HG03442 (cell line): ENCODE measurements around the gene FHAD1.
"Not testable (repeated sequence)": the region's sequence is repeated elsewhere in the genome, so short reads cannot be mapped to it uniquely, and the experiment has no call there.

ENCODE experiments used
- ATAC-seq: cut with Tn5 transposase; IDR thresholded peaks from one replicate; pipeline ENCODE4 v1.9.1; 2021; ENCODE audit warnings: mild to moderate bottlenecking, moderate library complexity; ENCODE audit not compliant: unreplicated experiment

The FHAD1 gene

DNA sequence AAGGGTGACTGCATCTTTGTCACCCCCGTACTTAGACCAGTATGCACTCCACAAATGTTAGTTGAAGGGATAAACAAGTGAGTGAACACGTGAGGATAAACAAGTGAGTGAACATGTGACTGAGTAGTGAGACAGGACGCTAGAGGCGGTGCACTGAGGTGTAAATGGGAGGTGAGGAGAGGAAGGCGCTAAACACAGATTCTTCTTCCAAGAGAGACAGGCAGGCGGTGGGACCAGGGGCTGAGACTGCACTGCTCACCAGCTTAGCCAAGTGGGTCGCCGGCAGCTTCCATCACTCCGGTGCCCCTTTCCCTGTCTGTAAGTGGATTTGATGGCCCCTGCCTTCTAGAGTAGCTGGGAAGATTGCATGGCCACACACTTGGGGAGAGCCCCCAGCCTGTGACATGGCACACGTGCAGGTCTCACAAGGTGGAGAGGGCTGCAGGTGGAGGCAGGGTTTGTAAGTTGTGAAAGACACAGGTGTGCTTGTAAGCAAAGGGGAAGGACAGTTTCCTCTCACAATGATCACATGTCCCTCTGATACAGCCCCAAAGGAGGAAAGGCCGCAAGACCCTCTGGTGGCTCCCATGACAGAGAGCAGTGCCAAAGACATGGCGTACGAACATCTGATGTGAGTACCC lies 115.2 kb downstream of the FHAD1 start:
- no peak for ATAC-seq

DNA sequence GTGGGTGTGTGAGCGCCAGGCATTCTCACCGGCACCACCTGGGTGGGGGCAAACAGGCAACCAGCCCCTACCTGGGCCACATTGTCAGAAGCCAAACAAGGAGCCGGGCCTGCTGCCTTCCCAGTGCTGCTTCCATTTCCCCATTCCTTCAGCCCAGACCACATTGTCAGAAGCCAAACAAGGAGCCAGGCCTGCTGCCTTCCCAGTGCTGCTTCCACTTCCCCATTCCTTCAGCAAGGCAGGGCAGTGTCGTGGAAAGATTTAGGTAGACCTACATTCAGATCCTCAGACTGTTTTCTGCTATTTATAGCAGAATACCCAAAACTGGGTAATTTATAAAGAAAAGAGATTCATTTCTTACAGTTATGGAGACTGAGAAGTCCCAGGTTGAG lies 115.7 kb downstream of the FHAD1 start:
- ATAC-seq, result no peak

DNA sequence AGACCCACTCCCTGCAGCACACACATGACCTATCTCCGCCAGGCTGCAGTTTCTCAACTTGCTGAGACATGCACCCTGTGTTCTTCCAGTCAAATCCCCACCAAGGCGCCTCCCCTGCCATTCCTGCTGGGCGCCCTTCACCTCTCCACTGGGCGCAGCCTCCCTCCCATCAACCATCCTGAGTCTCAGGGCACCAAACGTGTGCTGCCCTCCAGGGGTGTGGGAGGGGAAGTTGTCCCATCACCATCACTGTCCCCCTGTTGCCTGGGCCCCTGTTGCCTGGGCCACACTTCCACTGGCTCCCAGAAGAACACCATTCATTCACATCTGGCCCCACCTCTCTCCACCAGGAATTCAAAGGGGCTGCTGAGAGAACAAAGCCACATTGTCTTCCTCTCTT lies 117.7 kb downstream of the FHAD1 start:
- ATAC-seq, result no peak

DNA sequence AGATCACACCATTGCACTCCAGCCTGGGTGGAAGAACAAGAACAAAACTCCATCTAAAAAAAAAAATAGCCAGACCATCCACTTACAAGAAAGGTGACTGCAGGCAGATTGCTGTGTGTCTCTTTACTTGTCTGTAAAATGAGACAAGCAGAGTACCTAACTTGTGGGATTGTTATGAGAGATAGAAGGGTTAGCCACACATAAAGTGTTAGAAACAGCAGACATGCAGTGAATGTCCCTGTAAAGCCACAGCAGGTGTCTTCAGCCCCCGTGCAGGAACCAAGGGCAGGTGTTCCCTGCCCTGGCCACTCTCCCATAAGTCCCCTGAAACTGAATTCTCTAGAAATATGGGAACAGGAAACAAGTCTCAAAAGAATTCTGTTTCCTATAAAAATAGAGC lies 121.9 kb downstream of the FHAD1 start:
- no peak for ATAC-seq

DNA sequence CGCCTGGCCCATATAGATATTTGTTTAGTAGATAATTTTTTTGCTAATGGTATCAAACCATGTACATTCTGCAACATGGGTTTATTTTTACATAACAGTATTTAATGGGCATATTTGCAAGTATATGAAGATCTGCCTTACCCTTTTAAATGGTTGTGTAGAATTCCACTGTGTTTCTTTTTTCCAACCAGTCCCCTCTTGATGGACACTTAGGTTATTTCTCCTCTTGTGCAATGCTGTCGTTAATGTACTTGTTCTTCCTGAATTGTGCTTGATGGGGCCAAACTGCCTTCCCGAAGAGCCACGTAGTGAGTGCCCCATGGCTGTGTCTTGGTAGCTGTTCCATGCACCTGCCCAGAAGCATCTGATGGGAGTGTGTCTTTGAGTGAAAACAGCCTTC lies 123.2 kb downstream of the FHAD1 start:
- no peak for ATAC-seq

DNA sequence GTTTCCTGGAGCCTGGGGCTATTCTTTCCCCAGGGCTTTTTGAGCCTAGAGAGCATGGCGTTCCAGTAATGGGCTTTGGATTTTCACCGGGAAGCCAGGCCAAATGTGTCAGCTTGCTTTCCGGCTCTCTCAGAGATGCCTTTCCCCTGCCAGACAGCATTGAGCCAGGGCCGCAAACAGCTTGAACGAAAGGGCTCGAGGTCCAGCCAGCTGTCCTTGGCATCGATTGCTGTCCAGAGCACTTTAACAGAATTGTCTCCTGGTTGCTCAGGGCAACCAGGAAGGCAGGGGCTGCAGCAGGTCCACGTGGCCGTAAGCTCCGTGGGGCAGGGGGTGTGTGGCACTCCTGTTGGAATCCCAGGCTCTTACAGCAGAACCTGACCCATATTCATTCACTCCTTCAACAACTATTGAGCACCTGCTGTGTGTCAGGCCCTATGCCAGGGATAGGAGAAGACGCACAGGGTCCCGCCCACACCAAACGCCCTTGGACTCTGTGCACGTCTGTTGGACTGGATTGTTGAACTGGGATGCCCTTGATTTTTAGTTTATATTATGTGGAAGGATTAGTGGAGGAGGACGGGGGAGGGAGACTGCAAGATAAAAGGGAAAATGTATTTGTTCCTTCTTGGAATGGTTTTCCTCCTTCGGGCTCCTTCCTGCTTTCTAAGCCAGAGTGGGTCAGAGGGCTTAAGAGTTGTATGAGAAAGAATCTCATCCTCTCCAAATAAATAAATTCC lies 123.9 kb downstream of the FHAD1 start:
- no peak for ATAC-seq

DNA sequence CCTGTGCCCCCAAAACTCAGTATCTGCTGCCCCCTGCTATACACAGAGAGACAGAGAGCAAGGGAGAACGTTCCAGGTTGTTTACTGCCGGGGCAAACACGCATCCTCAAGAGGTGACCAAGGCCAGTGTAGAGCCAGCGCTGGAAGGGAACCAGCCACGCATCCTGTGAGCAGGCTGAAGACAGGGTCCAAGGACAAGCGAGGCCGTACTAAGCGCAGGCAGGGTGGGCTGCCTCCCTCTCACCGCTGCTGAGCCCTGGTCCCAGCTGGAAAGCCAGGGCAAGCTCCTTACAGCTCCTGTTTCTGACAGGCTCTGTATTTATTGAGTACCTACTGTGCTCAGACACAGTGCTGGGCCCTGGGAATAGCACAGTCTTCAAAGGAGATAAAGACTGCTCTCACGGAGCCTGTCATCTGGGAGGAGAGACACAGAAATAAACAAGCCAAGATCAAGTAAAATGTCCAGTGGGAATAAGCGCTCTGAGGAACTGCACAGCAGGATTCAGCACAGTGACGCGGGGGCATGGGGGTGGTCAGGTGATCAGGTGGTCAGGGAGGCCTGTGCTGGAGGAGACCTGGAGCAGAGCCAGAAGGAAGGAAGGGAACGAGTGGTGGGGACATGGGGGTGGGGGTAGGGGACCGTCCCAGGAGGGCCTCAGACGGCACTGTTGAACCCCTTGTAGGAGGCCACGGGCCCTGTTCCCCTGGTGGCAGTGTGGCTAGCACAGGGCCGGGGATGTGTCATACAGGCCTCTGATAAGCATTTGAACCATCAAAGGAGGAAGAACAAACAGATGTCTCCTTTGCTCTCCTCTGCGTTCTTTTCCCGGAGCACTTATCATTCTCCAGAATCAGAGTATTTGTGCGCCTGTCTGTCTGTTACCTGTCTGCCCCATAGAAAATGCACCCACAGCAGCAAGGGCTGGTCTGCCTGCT lies 124.9 kb downstream of the FHAD1 start:
- no peak for ATAC-seq

DNA sequence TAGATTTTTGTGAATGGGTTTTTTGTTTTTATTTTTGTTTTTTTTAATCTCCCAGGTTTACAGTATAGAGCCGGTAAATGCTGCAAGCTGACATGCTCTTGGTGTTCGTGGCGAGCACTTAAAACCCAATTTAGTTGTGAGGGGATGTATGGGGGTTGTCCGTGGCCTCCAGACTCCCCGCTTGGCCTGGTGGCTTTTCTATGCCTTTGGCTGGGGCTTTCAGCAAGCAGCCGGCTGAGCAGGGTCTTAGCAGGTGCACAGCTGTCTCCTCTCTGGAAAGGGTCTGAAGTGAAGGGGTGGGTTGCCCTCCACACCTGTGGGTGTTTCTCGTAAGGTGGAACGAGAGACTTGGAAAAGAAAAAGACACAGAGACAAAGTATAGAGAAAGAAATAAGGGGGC lies 131.7 kb downstream of the FHAD1 start:
- no peak for ATAC-seq

DNA sequence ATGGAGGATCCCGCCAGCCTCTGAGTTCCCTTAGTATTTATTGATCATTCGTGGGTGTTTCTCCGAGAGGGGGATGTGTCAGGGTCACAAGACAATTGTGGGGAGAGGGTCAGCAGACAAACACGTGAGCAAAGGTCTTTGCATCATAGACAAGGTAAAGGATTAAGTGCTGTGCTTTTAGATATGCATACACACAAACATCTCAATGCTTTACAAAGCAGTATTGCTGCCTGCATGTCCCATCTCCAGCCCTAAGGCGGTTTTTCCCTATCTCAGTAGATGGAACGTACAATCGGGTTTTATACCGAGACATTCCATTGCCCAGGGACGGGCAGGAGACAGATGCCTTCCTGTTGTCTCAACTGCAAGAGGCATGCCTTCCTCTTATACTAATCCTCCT lies 132.1 kb downstream of the FHAD1 start:
- ATAC-seq, result not testable (repeated sequence)

DNA sequence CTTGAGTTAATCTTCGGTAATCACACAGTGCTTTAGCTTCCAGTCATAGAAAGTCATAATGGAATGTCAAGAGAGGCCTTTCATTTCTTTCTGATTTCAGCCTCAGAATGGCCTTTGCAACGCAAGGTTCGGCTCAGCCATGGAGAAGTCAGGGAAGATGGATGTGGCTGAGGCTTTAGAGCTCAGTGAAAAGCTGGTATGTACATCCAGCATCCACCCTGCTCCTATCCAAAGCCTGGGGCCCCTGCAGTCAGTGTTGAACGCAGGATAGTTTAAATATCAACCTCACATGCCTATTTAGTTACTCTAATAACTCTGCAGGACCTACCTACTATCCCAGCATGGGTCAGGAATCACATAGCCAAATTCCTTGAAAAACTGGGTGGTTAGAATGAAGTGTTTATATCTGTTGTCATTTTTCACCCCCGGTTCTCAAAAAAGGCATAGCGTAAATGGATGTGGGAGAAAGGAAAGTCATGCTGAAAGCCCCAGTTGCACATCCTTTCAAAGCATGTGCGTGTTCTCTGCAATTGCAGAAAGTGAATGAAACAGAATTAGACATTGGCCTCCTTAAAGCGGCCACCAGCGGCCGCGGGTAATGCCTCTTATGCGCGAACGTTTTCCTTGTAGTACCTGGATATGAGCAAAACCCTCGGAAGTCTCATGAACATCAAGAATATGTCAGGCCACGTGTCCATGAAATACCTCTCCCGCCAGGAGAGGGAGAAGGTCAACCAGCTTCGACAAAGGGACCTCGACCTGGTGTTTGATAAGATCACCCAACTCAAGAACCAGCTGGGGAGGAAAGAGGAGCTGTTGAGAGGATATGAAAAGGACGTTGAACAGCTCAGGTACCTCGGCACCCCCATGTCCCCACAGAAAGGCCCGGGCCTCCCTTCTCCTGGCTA lies 133.8 kb downstream of the FHAD1 start:
- no peak for ATAC-seq

DNA sequence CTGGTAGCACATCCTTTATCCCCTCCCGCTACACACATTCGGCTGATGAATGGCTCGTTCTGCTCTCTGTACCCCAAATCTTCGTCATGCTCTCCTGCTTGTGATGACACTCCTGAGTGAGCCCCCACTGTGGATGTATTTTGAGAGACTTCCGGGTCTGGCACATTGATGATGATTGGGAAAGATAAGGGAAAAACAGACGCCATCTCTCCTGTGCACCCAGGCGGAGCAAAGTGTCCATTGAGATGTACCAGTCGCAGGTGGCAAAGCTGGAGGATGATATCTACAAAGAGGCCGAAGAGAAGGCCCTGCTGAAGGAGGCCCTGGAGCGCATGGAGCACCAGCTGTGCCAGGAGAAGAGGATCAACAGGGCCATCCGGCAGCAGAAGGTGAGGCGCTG lies 134.8 kb downstream of the FHAD1 start:
- ATAC-seq, result no peak

DNA sequence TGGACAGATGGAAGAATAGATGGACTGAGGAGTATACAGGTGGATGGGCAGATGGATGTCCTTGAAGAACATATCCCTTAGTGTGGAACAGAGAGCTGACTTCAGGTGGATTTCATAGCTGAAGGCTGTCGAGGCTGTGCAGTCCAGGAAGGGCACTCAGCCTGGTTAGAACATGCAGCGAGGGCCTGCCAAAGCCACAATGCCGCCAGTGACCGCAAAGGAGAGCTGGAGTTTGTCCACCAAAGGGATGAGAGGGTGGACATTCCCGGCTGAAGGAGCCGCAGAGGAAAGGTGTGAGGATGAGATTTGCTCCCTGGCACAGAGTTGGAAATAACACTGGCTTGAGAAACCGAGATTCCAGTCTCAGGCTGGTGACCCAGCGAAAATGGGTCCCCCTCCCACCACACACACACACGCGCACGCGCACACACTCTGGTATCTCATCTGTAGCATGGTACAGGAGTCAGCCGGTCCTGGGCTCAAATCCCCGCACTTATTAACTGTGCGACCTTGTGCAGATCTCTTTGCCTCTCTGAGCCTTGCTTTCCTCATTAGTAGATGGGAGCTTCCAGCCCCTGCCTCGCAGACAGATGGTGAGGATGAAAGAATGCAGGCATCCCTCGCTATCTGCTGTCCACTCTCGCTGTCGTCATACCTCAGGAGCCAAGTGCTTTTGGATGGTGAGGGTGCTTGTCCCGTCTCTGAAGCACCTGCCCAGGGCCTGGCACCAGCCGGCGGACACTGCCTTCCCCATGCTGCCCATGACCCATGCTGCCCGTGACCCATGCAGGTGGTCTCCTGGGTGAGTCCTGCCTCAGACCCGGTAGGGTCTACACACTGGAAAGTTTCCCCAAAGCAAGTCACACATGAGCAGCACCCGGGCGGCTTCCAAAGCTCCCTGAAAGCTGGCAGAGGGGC lies 135.8 kb downstream of the FHAD1 start:
- ATAC-seq, result no peak

DNA sequence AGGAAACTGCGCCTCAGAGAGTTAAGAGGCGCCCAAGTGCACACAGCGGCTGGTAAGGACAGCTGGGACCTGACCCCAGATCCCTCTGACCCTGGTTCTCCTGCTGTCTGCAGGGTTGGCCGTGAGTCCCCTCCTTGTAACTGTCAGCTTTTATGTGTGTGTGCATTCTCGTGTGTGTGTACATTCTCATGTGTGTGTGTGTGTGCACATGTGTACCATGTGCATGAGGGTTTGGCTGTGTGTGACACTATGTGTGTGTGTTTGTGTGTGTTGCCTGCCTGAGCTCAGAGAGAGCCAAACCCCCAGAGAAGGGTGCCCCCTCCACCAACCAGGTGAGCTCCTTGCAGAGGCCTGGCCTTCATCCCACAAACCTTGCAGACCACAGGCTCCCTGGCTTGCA lies 136.8 kb downstream of the FHAD1 start:
- no peak for ATAC-seq

DNA sequence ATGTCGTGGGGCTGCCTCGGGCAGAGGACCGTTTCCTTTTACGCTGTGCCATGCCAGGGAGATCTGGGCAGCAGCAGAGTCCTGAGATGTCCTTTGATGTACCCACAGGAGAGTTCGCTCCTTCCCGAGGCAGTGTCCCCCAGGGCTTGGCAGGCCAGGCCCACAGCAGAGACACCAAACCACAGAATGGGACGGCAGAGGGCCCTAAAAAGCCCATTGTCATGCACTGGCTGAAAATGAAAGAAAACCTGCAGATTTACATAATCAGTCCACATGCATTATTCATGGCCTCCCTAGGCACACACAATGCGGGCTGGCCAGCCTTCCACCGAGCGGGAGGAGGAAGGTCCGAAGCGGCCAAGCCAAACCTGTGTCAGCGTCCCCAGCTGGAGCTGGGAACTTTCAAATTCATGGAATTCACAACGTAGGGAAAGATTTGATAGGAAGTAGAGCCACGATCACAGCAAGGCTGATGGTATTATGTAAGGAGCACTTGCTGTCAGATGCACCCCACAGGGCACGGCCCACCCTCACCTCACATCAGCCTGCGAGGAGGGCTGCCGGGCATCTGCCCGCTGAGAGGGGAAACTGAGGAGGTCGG lies 137.4 kb downstream of the FHAD1 start:
- no peak for ATAC-seq

DNA sequence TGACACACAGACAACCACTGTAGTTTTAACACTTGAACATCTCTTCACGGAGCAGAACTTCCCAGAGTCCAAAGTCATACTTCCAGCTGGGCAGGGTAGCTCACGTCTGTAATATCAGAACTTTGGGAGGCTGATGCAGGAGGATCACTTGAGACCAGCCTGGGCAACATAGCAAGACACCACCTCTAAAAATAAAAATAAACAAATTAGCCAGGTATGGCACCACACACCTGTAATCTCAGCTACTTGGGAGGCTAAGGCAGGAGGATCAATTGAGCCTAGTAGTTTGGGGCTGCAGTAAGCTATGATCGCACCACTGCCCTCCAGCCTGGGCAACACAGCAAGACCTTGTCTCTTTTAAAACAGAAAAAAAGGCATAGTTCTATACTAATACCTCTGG lies 138.4 kb downstream of the FHAD1 start:
- ATAC-seq, result no peak

DNA sequence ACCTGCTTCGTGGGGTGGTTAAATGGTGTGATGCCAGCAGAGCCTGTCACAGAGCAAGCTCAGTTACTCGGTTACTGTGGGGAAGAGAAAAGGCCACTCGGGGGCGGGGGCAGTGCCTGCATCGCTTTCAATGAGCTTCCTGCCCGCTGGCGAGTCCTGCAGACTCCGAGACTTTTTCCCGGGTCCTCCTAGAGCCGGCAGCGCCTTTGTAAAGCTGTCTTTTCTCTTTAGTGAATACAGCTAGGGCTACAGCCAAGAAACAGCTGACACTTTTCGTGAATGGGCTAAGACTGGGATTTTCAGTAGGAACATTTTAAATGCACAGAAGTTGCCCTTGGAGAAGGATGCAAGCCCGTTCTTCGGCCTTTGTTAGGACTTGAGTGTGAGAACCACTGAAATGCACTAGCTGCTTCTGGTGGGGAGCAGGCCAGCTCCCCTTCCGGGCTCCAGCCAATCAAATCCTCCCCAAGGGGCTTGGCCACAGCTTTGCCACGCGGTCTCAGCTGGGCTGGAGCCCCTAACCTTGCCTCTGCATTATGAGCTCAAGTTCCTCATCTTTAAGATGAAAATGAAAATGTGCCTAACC lies 139.2 kb downstream of the FHAD1 start:
- no peak for ATAC-seq

DNA sequence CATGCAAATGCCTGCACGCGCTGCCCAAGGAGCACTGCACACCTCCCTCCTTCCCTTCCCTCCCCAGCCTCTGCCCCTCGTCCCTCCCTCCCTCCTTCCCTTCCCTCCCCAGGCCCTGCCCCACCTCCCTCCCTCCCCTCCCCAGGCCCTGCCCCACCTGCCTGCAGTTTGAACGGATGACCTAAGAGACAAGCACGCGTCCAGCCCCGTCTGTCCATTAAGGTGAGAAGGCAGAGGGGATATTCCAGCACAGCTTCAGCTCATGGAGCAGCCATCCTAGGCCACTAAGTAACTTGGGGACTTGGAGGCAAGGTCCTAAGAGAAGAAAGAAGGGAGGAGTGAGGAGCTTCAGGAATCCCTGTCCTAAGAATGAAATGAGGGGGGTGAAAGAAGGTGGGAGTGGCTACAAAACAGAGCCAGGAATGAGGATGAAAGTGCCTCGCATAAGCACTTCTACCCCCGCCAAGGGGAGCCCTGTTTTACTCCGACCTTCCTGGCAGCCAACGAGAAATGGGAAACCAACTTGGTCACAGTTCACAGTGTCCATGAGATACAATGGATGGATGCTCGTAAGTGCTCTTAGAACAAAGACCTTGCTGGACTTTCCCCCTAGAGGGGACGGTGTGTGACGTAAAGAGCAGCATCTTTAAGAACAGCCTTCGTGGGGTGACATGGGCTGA lies 141.3 kb downstream of the FHAD1 start:
- no peak for ATAC-seq

DNA sequence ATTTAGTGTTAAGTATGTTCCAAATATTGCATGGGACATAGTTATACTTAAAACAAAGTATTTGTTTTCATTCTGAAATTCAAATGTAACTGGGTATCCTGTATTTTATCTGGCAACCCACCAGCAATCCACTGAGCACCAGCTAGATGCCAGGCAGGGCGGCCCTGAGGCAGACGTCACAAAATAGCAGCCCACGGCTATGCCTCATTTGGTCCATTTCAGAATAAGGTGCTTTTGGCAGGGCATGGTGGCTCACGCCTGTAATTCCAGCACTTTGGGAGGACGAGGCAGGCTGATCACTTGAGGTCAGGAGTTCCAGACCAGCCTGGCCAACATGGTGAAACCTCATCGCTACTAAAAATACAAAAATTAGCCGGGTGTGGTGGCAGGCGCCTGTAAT lies 142.8 kb downstream of the FHAD1 start:
- ATAC-seq, result not testable (repeated sequence)
